HEK293T (cell line): ENCODE measurements around the gene TTLL3.

Experiments
- ARNT ChIP-seq: fragments of 450-650 bp; IDR thresholded peaks from 2 replicates; pipeline ENCODE4 v1.6.1; 2017; ENCODE audit warnings: mild to moderate bottlenecking
- FOXK2 ChIP-seq: fragments of 450-650 bp; IDR thresholded peaks from 2 replicates; pipeline ENCODE4 v1.6.1; 2016; ENCODE audit warnings: mild to moderate bottlenecking
- L3MBTL2 ChIP-seq: fragments of 450-650 bp; conservative IDR thresholded peaks from 2 replicates; pipeline ENCODE4 v1.6.1; 2016; ENCODE audit warnings: mild to moderate bottlenecking
- LEF1 ChIP-seq: fragments of 450-650 bp; IDR thresholded peaks from 2 replicates; pipeline ENCODE4 v1.6.1; 2017; ENCODE audit warnings: mild to moderate bottlenecking, borderline replicate concordance
- NFRKB ChIP-seq: fragments of 450-650 bp; IDR thresholded peaks from 2 replicates; pipeline ENCODE4 v1.6.1; 2016; ENCODE audit warnings: mild to moderate bottlenecking, moderate library complexity
- ZNF384 ChIP-seq: fragments of 450-650 bp; IDR thresholded peaks from 2 replicates; pipeline ENCODE4 v1.6.1; 2016

GRCh38 chr3:9878700-9879099, 68.6 kb downstream of the TTLL3 start:
- TF ChIP-seq L3MBTL2 (no peak), NFRKB (no peak), LEF1 (no peak), ZNF384 (no peak), FOXK2 (no peak), ARNT (no peak)
